ENCODE measurements around the gene MDGA2.

MDGA2 gene

GRCh38 chr14:46902837-46903236 is 772.6 kb downstream of the MDGA2 start:
- H3K9me3 ChIP-seq (ENCODE audit: low read depth, low read length): no peaks in the 10 kb centered on the region
- H3K27ac ChIP-seq: no peak overlapping the region
- TF ChIP-seq EZH2 (IDR thresholded peaks at IDR 0.05): no peak
- TF ChIP-seq POLR2AphosphoS5 (IDR thresholded peaks at IDR 0.05; ENCODE audit: borderline replicate concordance, low read depth, low read length): no peak
- TF ChIP-seq FOXP2 (optimal IDR thresholded peaks at IDR 0.05; ENCODE audit: control extremely low read depth, extremely low read length, insufficient read depth): no peak
- H3K4me3 ChIP-seq: no peak overlapping the region
- no peak for DNase-seq (ENCODE audit: low read depth, low spot score)
- H3K9ac ChIP-seq (ENCODE audit: insufficient read length): no peak overlapping the region
- no peaks in the 10 kb centered on the region for H3K36me3 ChIP-seq (ENCODE audit: insufficient read depth, low read length)

DNA sequence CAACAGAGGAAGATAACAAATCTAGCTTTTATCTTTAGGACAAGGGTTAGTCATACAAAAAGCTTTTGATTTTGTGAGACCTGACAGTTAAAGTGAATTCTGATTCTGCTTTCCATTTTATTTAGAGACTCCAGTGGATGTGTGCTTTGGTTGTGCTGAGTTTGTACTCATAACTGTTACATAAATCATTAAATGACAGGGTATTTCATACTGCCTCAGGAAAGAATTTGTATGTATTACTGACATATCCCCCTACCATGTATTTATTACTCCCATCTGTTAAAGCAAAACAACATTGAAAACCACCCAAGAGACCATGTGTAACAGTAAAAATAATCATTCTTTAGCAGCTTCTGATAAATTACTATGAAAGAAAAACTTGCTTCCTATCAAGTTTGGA is 780.9 kb downstream of the MDGA2 start:
- Histone ChIP-seq H3K9me3 (ENCODE audit: low read depth, low read length) (no peaks in the 10 kb centered on the region; the same call in 1 of the 2 replicates), H3K27ac (no peak overlapping the region), H3K9ac (ENCODE audit: insufficient read length) (no peak overlapping the region), H3K4me3 (no peak overlapping the region), H3K36me3 (ENCODE audit: insufficient read depth, low read length) (no peaks in the 10 kb centered on the region)
- no peak for DNase-seq (ENCODE audit: low read depth, low spot score)
- TF ChIP-seq POLR2AphosphoS5 (IDR thresholded peaks at IDR 0.05; ENCODE audit: borderline replicate concordance, low read depth, low read length): no peak
- TF ChIP-seq FOXP2 (optimal IDR thresholded peaks at IDR 0.05; ENCODE audit: control extremely low read depth, extremely low read length, insufficient read depth): no peak
- TF ChIP-seq EZH2 (IDR thresholded peaks at IDR 0.05): no peak

GRCh38 chr14:46887144-46887543 is 788.3 kb downstream of the MDGA2 start:
- no peak for DNase-seq (ENCODE audit: low read depth, low spot score)
- H3K36me3 ChIP-seq (ENCODE audit: insufficient read depth, low read length): no peaks in the 10 kb centered on the region
- H3K4me3 ChIP-seq: no peak overlapping the region
- no peak overlapping the region for H3K9ac ChIP-seq (ENCODE audit: insufficient read length)
- H3K27ac ChIP-seq: no peak overlapping the region
- H3K9me3 ChIP-seq (ENCODE audit: low read depth, low read length): no peaks in the 10 kb centered on the region
- TF ChIP-seq EZH2 (IDR thresholded peaks at IDR 0.05) (no peak), FOXP2 (optimal IDR thresholded peaks at IDR 0.05; ENCODE audit: control extremely low read depth, extremely low read length, insufficient read depth) (no peak), POLR2AphosphoS5 (IDR thresholded peaks at IDR 0.05; ENCODE audit: borderline replicate concordance, low read depth, low read length) (no peak)

DNA sequence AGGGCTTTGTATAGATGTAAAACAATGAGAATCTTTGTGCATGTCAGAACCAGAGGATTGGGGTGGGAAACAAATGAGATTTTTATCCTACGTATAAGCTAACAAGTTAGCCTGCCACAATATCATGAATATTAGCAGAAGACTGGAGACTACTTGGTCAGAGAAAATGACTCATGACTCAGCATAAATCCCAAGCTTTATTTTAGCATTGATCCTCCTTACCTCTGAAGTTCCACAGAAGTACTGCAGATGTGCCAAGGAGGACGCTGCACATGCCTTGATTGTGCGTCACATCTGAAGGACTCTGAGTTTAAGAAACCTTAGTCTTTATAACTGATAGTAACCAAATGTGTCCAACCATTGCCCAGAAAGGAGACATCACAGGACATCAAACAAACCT is 789.8 kb downstream of the MDGA2 start:
- TF ChIP-seq POLR2AphosphoS5 (IDR thresholded peaks at IDR 0.05; ENCODE audit: borderline replicate concordance, low read depth, low read length) (no peak), FOXP2 (optimal IDR thresholded peaks at IDR 0.05; ENCODE audit: control extremely low read depth, extremely low read length, insufficient read depth) (no peak), EZH2 (IDR thresholded peaks at IDR 0.05) (no peak)
- no peaks in the 10 kb centered on the region for H3K9me3 ChIP-seq (ENCODE audit: low read depth, low read length)

DNA sequence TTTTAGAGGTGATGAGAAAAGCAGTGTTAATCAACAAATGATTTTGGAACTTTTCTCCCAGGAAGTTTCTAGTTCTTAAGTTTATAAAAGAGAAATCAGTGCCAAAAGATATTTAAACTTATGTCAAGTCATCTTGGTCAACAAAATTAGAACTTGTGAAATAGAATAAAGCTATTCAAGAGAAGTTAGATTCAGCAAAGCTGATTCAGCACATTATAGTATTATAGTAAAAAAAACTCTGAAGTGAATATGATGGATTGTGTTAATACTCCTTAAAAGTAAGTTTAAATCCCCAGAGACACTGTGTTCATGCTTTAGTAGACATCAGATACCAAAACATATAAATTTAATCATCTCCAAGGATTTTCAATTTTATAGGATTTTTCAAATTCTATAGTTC is 813.7 kb downstream of the MDGA2 start:
- no peak for TF ChIP-seq POLR2AphosphoS5 (IDR thresholded peaks at IDR 0.05; ENCODE audit: borderline replicate concordance, low read depth, low read length)
- TF ChIP-seq FOXP2 (optimal IDR thresholded peaks at IDR 0.05; ENCODE audit: control extremely low read depth, extremely low read length, insufficient read depth): no peak
- TF ChIP-seq EZH2 (IDR thresholded peaks at IDR 0.05): no peak

More for the DNA sequence above, 789.8 kb downstream of the MDGA2 start:
- Histone ChIP-seq H3K27ac (peak overlapping the region; percentile 1; the same call in 1 of the 2 replicates), H3K9ac (ENCODE audit: insufficient read length) (no peak overlapping the region), H3K36me3 (ENCODE audit: insufficient read depth, low read length) (no peaks in the 10 kb centered on the region), H3K4me3 (no peak overlapping the region)
- no peak for DNase-seq (ENCODE audit: low read depth, low spot score)

DNA sequence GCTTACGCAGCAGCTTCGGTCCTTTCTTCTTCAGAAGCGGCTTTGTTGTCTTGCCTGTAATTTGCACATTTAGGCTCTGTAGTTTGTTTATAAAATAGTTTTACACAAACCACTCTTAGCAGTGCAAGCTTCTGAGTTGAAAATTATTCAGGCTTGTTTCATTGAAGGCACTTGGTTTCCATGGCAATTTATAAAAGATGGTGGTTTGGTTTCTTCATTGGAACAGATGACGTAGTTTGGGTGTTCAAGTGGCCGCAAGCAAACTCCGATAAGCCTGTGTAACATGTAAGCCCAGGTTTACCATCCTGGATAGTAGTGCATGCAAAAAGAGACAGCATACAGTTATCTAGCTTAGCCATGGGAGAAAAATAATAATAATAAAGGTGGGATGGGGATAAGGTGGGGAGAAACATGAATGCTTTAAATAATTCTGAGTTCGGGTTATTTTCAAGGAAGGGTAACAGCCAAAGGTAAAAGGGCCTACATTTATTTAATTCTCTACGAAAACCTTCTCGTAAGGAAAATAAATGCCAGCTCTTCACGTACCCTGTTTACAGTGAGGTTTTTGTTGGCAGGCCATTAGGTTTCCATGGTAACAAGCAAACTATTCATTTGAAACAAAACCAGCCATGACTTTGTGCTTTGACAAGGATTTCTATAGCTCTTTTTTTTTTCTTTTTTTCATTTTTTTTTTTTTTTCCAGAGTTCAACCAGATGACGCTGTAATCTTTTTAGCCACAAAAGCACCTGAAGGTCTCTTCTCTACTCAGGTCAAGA is 834.3 kb downstream of the MDGA2 start:
- no peak overlapping the region for H3K27ac ChIP-seq
- TF ChIP-seq EZH2 (IDR thresholded peaks at IDR 0.05): no peak
- TF ChIP-seq FOXP2 (optimal IDR thresholded peaks at IDR 0.05; ENCODE audit: control extremely low read depth, extremely low read length, insufficient read depth): no peak
- TF ChIP-seq POLR2AphosphoS5 (IDR thresholded peaks at IDR 0.05; ENCODE audit: borderline replicate concordance, low read depth, low read length): no peak
- no peaks in the 10 kb centered on the region for H3K9me3 ChIP-seq (ENCODE audit: low read depth, low read length)
- H3K9ac ChIP-seq (ENCODE audit: insufficient read length): no peak overlapping the region
- no peak for DNase-seq (ENCODE audit: low read depth, low spot score)
- H3K4me3 ChIP-seq: no peak overlapping the region
- H3K36me3 ChIP-seq (ENCODE audit: insufficient read depth, low read length): no peaks in the 10 kb centered on the region

More for the DNA sequence above, 813.7 kb downstream of the MDGA2 start:
- H3K9ac ChIP-seq (ENCODE audit: insufficient read length): no peak overlapping the region
- H3K27ac ChIP-seq: no peak overlapping the region
- no peak overlapping the region for H3K4me3 ChIP-seq
- no peaks in the 10 kb centered on the region for H3K36me3 ChIP-seq (ENCODE audit: insufficient read depth, low read length)
- DNase-seq (ENCODE audit: low read depth, low spot score): no peak
- H3K9me3 ChIP-seq (ENCODE audit: low read depth, low read length): no peaks in the 10 kb centered on the region

DNA sequence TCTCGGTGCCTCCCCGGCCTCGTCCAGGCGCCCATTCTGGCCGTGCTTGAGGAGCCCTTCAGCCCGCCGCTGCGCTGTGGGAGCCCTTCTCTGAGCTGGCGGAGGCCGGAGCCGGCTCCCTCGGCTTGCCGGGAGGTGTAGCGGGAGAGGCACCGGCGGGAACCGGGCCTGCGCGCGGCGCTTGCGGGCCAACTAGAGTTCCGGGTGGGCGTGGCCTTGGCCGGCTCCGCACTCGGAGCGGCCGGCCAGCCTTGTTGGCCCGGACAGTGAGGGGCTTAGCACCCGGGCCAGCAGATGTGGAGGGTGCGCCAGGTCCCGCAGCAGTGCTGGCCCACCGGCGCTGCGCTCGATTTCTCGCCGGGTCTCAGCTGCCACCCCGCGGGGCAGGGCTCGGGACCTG is 855.1 kb downstream of the MDGA2 start:
- no peak for DNase-seq (ENCODE audit: low read depth, low spot score)
- Histone ChIP-seq H3K9me3 (ENCODE audit: low read depth, low read length) (no peaks in the 10 kb centered on the region), H3K4me3 (no peak overlapping the region), H3K27ac (no peak overlapping the region), H3K36me3 (ENCODE audit: insufficient read depth, low read length) (no peaks in the 10 kb centered on the region), H3K9ac (ENCODE audit: insufficient read length) (no peak overlapping the region)
- TF ChIP-seq POLR2AphosphoS5 (IDR thresholded peaks at IDR 0.05; ENCODE audit: borderline replicate concordance, low read depth, low read length): no peak
- no peak for TF ChIP-seq EZH2 (IDR thresholded peaks at IDR 0.05)
- no peak for TF ChIP-seq FOXP2 (optimal IDR thresholded peaks at IDR 0.05; ENCODE audit: control extremely low read depth, extremely low read length, insufficient read depth)

DNA sequence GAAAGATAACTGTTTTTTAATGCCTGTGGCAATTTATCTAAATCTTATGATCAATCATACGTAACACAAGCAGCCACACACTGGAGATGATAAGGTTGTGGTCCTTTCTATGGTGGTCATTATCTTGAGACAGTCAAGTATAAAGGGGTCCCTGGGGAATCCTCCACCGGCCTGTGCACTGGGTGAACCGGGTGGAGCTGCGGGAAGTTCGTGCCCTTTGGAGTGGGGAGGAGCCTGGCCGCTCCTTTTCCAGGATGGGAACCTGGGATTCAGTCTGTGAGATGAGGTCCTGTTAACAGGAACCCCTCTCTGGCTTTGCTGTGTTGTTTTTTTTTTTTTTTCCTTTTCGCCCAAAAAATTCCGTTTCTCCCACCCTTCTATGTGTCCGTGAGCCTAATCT is 856.3 kb downstream of the MDGA2 start:
- Histone ChIP-seq H3K27ac (no peak overlapping the region), H3K4me3 (no peak overlapping the region), H3K9me3 (ENCODE audit: low read depth, low read length) (no peaks in the 10 kb centered on the region), H3K36me3 (ENCODE audit: insufficient read depth, low read length) (no peaks in the 10 kb centered on the region), H3K9ac (ENCODE audit: insufficient read length) (no peak overlapping the region)
- no peak for TF ChIP-seq EZH2 (IDR thresholded peaks at IDR 0.05)
- TF ChIP-seq POLR2AphosphoS5 (IDR thresholded peaks at IDR 0.05; ENCODE audit: borderline replicate concordance, low read depth, low read length): no peak
- no peak for TF ChIP-seq FOXP2 (optimal IDR thresholded peaks at IDR 0.05; ENCODE audit: control extremely low read depth, extremely low read length, insufficient read depth)
- DNase-seq (ENCODE audit: low read depth, low spot score): no peak
